Measurements from ENCODE around the gene OR2F1.

DNA sequence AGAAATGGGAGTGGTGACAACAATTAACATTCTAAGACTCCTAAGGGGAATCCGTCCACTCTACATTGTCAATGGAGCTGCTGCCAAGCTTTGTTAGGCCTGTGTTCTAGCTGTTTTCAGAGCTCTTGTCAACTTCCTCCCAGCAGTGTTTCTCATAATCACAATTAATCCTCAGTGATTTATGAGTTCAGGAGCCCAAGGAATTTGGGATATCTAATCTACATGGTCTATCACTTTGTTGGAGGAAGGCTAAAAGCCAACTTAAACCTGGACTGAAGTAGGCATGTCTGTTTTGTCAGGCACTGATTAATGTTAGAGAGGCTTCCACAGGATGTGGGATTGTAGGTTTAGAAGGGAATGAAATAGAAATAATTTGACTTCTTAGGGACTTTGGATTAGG, 29.8 kb upstream of the OR2F1 start:
- no peak for TF ChIP-seq EZH2phosphoT487 (IDR thresholded peaks at IDR 0.05; ENCODE audit: low read depth, severe bottlenecking, unreplicated experiment)
- TF ChIP-seq, protein P1, sequence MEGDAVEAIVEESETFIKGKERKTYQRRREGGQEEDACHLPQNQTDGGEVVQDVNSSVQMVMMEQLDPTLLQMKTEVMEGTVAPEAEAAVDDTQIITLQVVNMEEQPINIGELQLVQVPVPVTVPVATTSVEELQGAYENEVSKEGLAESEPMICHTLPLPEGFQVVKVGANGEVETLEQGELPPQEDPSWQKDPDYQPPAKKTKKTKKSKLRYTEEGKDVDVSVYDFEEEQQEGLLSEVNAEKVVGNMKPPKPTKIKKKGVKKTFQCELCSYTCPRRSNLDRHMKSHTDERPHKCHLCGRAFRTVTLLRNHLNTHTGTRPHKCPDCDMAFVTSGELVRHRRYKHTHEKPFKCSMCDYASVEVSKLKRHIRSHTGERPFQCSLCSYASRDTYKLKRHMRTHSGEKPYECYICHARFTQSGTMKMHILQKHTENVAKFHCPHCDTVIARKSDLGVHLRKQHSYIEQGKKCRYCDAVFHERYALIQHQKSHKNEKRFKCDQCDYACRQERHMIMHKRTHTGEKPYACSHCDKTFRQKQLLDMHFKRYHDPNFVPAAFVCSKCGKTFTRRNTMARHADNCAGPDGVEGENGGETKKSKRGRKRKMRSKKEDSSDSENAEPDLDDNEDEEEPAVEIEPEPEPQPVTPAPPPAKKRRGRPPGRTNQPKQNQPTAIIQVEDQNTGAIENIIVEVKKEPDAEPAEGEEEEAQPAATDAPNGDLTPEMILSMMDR (IDR thresholded peaks at IDR 0.05; ENCODE audit: poor library complexity): no peak
